ENCODE data around the gene FAAP100. TPM values are rescaled to one million over a fixed set of nuclear protein-coding genes. Genes with fewer than 3 reads are reported as not detected.

The FAAP100 gene
- total RNA-seq, 4 donors from 2014 or later = 19.4 to 34.3 (median 28.4) TPM

- WGBS, 2 donors = 87 to 92% methylated on average over 9 of the region's 9 CpGs
- no peak for DNase-seq (ENCODE audit: low spot score in 2 of 2)
- no peak overlapping the region for H3K4me3 ChIP-seq (ENCODE audit: low read depth, poor library complexity, severe bottlenecking)
- TF ChIP-seq POLR2A (IDR thresholded peaks at IDR 0.05) (no peak), CTCF (IDR thresholded peaks at IDR 0.05) (no peak)
- intact Hi-C loops (cut with DNase I; ENCODE audit: low total_unique reads) = no loop called here
Observed at GRCh38 chr17:81556175-81556691, 4.1 kb upstream of the FAAP100 start.

- 32 to 34% methylated on average over 22 to 24 of the region's 24 CpGs for WGBS, 2 donors
- peak in 1 of 2 donors; percentile 28 for DNase-seq (ENCODE audit: low spot score in 2 of 2)
- no peak for TF ChIP-seq POLR2A (IDR thresholded peaks at IDR 0.05)
- intact Hi-C loops (cut with DNase I; ENCODE audit: low total_unique reads) = no loop called here
- no peak overlapping the region for H3K4me3 ChIP-seq (ENCODE audit: low read depth, poor library complexity, severe bottlenecking)
Observed at GRCh38 chr17:81553616-81554181, 1.5 kb upstream of the FAAP100 start.

GRCh38 chr17:81553018-81553615, 964 bp upstream of the FAAP100 start:
- TF ChIP-seq POLR2A (IDR thresholded peaks at IDR 0.05) = no peak
- no peak for TF ChIP-seq CTCF (IDR thresholded peaks at IDR 0.05)
- peak overlapping the region; percentile 80 for H3K4me3 ChIP-seq (ENCODE audit: low read depth, poor library complexity, severe bottlenecking)
- DNase-seq (ENCODE audit: low spot score in 2 of 2) = peak; percentile 72 to 94
- intact Hi-C loops (cut with DNase I; ENCODE audit: low total_unique reads) = no loop called here
- WGBS, 2 donors = 1% methylated on average over 17 to 19 of the region's 19 CpGs

- peak overlapping the region; percentile 80 for H3K4me3 ChIP-seq (ENCODE audit: low read depth, poor library complexity, severe bottlenecking)
- DNase-seq (ENCODE audit: low spot score in 2 of 2) = no peak
- intact Hi-C loops (cut with DNase I; ENCODE audit: low total_unique reads) = no loop called here
- TF ChIP-seq CTCF (IDR thresholded peaks at IDR 0.05) (no peak), POLR2A (IDR thresholded peaks at IDR 0.05) (no peak)
- 1 to 5% methylated on average over 15 to 55 of the region's 69 CpGs for WGBS, 2 donors
Observed at GRCh38 chr17:81551458-81552243, 502 bp downstream of the FAAP100 start.

GRCh38 chr17:81550830-81551457, 1.2 kb downstream of the FAAP100 start:
- 77 to 79% methylated on average over 24 to 27 of the region's 27 CpGs for WGBS, 2 donors
- TF ChIP-seq POLR2A (IDR thresholded peaks at IDR 0.05) = no peak
- TF ChIP-seq CTCF (IDR thresholded peaks at IDR 0.05) = no peak
- DNase-seq (ENCODE audit: low spot score in 2 of 2) = no peak
- H3K4me3 ChIP-seq (ENCODE audit: low read depth, poor library complexity, severe bottlenecking) = no peak overlapping the region
- intact Hi-C loops (cut with DNase I; ENCODE audit: low total_unique reads) = no loop called here

GRCh38 chr17:81550285-81550684, 1.9 kb downstream of the FAAP100 start:
- intact Hi-C loops (cut with DNase I; ENCODE audit: low total_unique reads) = no loop called here
- H3K4me3 ChIP-seq (ENCODE audit: low read depth, poor library complexity, severe bottlenecking) = no peak overlapping the region

More at GRCh38 chr17:81550285-81550684, 1.9 kb downstream of the FAAP100 start:
- DNase-seq (ENCODE audit: low spot score in 2 of 2) = no peak
- TF ChIP-seq POLR2A (IDR thresholded peaks at IDR 0.05) (no peak), CTCF (IDR thresholded peaks at IDR 0.05) (no peak)
- 90 to 95% methylated on average over 7 to 15 of the region's 15 CpGs for WGBS, 2 donors
